Putamen (tissue), 1 donor: ENCODE results near the gene DTX4.
A peak's percentile ranks its signal among the peaks of the same experiment; 100 is the strongest.

ENCODE experiments used
- DNase-seq: peaks from one replicate; pipeline ENCODE4 v3.0.0-alpha.2; 2016; ENCODE audit warnings: low spot score

Gene DTX4

GRCh38 chr11:59192446-59193020 is 20.6 kb downstream of the DTX4 start:
- DNase-seq: no peak

GRCh38 chr11:59193587-59194130 is 21.7 kb downstream of the DTX4 start:
- no peak for DNase-seq

- DNase-seq: no peak
Measured at GRCh38 chr11:59195586-59195985, 23.7 kb downstream of the DTX4 start.

GRCh38 chr11:59196777-59197176 is 24.8 kb downstream of the DTX4 start:
- no peak for DNase-seq

GRCh38 chr11:59197991-59198390 is 26.1 kb downstream of the DTX4 start:
- peak; percentile 77 for DNase-seq

GRCh38 chr11:59198726-59199125 is 26.8 kb downstream of the DTX4 start:
- no peak for DNase-seq

- DNase-seq: no peak
Measured at GRCh38 chr11:59199546-59200422, 27.9 kb downstream of the DTX4 start.

- DNase-seq: no peak
Measured at GRCh38 chr11:59200423-59200746, 28.5 kb downstream of the DTX4 start.

- no peak for DNase-seq
Measured at GRCh38 chr11:59201353-59201752, 29.4 kb downstream of the DTX4 start.

- no peak for DNase-seq
Measured at GRCh38 chr11:59204746-59205145, 32.8 kb downstream of the DTX4 start.

GRCh38 chr11:59205648-59206047 is 33.7 kb downstream of the DTX4 start:
- DNase-seq: no peak

GRCh38 chr11:59206635-59207034 is 34.7 kb downstream of the DTX4 start:
- DNase-seq: peak; percentile 40

GRCh38 chr11:59207988-59208451 is 36.1 kb downstream of the DTX4 start:
- peak; percentile 46 for DNase-seq

GRCh38 chr11:59208956-59209355 is 37.0 kb downstream of the DTX4 start:
- no peak for DNase-seq

- no peak for DNase-seq
Measured at GRCh38 chr11:59212222-59212621, 40.3 kb downstream of the DTX4 start.

- DNase-seq: no peak
Measured at GRCh38 chr11:59212744-59213631, 41.1 kb downstream of the DTX4 start, which contains the start of gene MPEG1. Gene MPEG1, minus strand, starts transcription at chr11:59212927. Its CDS starts 62 bp downstream, at chr11:59212865.

GRCh38 chr11:59214141-59214893 is 42.4 kb downstream of the DTX4 start:
- DNase-seq: no peak

- DNase-seq: peak; percentile 34
Measured at GRCh38 chr11:59216641-59217564, 45.0 kb downstream of the DTX4 start.

GRCh38 chr11:59218319-59218718 is 46.4 kb downstream of the DTX4 start:
- no peak for DNase-seq

GRCh38 chr11:59218893-59219292 is 47.0 kb downstream of the DTX4 start:
- DNase-seq: no peak
